CD4-positive, CD25-positive, alpha-beta regulatory T cell (primary cell): ENCODE data around the gene ZNRF2. TPM values are rescaled to one million over a fixed set of nuclear protein-coding genes. Genes with fewer than 3 reads are reported as not detected.

Source experiments
- ATAC-seq, 2 donors: fragments of 150-1000 bp; cut with Tn5 transposase; one replicate each; pipeline ENCODE4 v1.10.0; 2021; ENCODE audit warnings: low read depth in 2 of 2, moderate number of reproducible peaks in 2 of 2, moderate library complexity in 1 of 2
- DNase-seq, 3 donors: peaks; one replicate each; pipeline versions ENCODE4 v3.0.0 to v3.0.0-alpha.2; 2012 to 2022; ENCODE audit warnings: mixed read lengths in 1 of 3
- H3K27ac ChIP-seq: one replicate; pipeline ENCODE4 v1.7.0; 2013; ENCODE audit warnings: mild to moderate bottlenecking, low read length; ENCODE audit not compliant: insufficient read depth, poor library complexity, severe bottlenecking
- H3K27me3 ChIP-seq: one replicate; pipeline ENCODE4 v1.7.0; 2013; ENCODE audit warnings: low read length; ENCODE audit not compliant: control insufficient read depth, insufficient read depth
- H3K36me3 ChIP-seq: one replicate; pipeline ENCODE4 v1.7.0; 2013; ENCODE audit warnings: mild to moderate bottlenecking, low read length, moderate library complexity; ENCODE audit not compliant: control insufficient read depth, insufficient read depth
- H3K4me1 ChIP-seq: 2 replicates; pipeline ENCODE4 v1.7.0; 2013; ENCODE audit warnings: mild to moderate bottlenecking, low read length; ENCODE audit not compliant: insufficient read depth, control insufficient read depth, poor library complexity, severe bottlenecking
- H3K4me3 ChIP-seq: one replicate; pipeline ENCODE4 v1.7.0; 2013; ENCODE audit warnings: low read depth, mild to moderate bottlenecking, low read length, moderate library complexity
- H3K9me3 ChIP-seq, 2 experiments: 1 replicate in 1 of 2; 2 replicates in 1 of 2; pipeline ENCODE4 v1.7.0; 2013; ENCODE audit warnings: low read length in 2 of 2, mild to moderate bottlenecking in 1 of 2, moderate library complexity in 1 of 2; ENCODE audit not compliant: control insufficient read depth in 2 of 2
- H3K27ac Mint-ChIP-seq, 3 donors: one replicate each; pipeline ENCODE4 v1.8.0; 2020 to 2022; ENCODE audit warnings: mild to moderate bottlenecking in 3 of 3, mixed read lengths in 3 of 3, moderate library complexity in 2 of 3
- H3K27me3 Mint-ChIP-seq: one replicate; pipeline ENCODE4 v1.8.0; 2022; ENCODE audit warnings: mild to moderate bottlenecking, mixed read lengths
- H3K36me3 Mint-ChIP-seq: one replicate; pipeline ENCODE4 v1.8.0; 2020; ENCODE audit warnings: mixed read lengths
- H3K4me1 Mint-ChIP-seq, 4 donors: one replicate each; pipeline ENCODE4 v1.8.0; 2020 to 2022; ENCODE audit warnings: mixed read lengths in 4 of 4, mild to moderate bottlenecking in 1 of 4
- H3K4me3 Mint-ChIP-seq, 4 donors: one replicate each; pipeline ENCODE4 v1.8.0; 2020 to 2022; ENCODE audit warnings: mild to moderate bottlenecking in 4 of 4, mixed read lengths in 4 of 4, moderate library complexity in 3 of 4
- H3K9me3 Mint-ChIP-seq, 7 donors: one replicate each; pipeline ENCODE4 v1.8.0; 2020 to 2022; ENCODE audit warnings: mixed read lengths in 7 of 7, mild to moderate bottlenecking in 3 of 7, moderate library complexity in 2 of 7
- polyA plus RNA-seq, 4 donors: library from polyadenylated mRNA; unstranded; fragments of 300-500 nt; fragmentation: Illumina TruSeq; gene quantifications; one replicate each; pipeline ENCODE4 v1.2.3, GENCODE V29; 2021
- total RNA-seq: library from RNA; stranded (reverse); gene quantifications from one replicate; pipeline ENCODE4 v1.2.3, GENCODE V29; 2022

The ZNRF2 gene
- total and polyA plus RNA-seq, 5 donors from 2014 or later, result 2.1 to 53.1 (median 6.1) TPM

DNA sequence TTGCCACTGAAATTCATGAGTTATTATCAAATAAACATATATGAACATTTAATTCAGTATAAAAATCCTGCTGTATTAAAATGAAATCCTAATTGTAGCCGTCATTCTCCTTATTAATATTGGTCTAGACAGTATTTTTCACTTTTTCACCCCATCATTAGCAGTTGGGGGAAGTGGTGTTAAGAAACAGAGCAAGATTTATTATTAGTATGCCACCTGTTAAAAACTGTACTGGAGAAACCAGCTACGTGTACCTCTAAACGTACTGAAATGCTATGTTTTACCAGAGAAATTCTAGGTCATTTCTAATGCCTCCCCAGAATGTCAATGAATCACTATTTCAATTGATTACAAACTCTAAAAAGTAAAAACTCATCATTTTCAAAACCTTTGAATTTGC, 9.8 kb upstream of the ZNRF2 start:
- no peak for ATAC-seq
- Histone ChIP-seq H3K9me3 (no peaks in the 10 kb centered on the region), H3K27me3 (no peaks in the 10 kb centered on the region), H3K4me1 (no peaks in the 10 kb centered on the region), H3K36me3 (no peaks in the 10 kb centered on the region), H3K27ac (no peak overlapping the region), H3K4me3 (no peak overlapping the region)
- Mint-ChIP-seq H3K27ac (no peak overlapping the region), H3K9me3 (no peaks in the 10 kb centered on the region), H3K4me3 (no peak overlapping the region), H3K27me3 (no peaks in the 10 kb centered on the region), H3K4me1 (peaks cover 8 to 16% (median 11%) of the 10 kb centered on the region in 4 donors), H3K36me3 (peaks cover 4% of the 10 kb centered on the region)
- no peak for DNase-seq

DNA sequence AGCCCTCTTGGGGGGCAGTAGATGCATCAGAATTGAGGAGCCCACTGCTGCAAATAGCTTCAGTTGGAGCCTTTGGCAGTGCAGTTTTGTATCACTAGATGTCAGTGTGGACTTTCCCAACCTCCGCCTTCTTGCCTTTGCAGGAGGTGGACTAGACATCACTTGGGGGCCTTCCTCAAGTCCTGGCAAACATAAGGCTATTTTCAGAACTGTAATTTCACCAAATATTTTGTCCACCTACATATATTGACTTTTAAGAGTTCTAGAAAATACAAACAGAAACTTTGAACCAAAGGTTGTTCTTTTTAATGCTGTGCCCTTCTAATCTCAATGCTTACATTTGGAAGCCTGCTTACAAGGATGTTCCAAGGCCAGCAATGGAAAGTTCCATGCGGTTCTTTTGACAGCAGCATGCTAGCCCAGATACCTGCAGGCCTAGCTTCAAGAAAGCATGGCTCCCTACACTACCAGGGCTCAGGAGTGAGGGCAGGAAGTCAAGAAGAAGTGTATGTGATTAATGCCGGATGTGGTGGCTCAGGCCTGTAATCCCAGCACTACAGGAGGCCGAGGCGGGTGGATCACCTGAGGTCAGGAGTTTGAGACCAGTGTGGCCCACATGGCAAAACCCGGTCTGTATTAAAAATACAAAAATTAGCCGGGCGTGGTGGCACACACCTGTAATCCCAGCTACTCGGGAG, 8.0 kb upstream of the ZNRF2 start:
- Histone ChIP-seq H3K4me3 (no peak overlapping the region), H3K9me3 (no peaks in the 10 kb centered on the region), H3K4me1 (no peaks in the 10 kb centered on the region), H3K27ac (no peak overlapping the region), H3K27me3 (no peaks in the 10 kb centered on the region), H3K36me3 (no peaks in the 10 kb centered on the region)
- DNase-seq, result peak; percentile 23 to 64 (median 53)
- Mint-ChIP-seq H3K9me3 (no peaks in the 10 kb centered on the region), H3K27ac (no peak overlapping the region), H3K4me1 (peaks cover 12 to 21% (median 14%) of the 10 kb centered on the region in 4 donors), H3K27me3 (no peaks in the 10 kb centered on the region), H3K4me3 (no peak overlapping the region), H3K36me3 (no peaks in the 10 kb centered on the region)
- ATAC-seq, result peak; percentile 65 to 76

DNA sequence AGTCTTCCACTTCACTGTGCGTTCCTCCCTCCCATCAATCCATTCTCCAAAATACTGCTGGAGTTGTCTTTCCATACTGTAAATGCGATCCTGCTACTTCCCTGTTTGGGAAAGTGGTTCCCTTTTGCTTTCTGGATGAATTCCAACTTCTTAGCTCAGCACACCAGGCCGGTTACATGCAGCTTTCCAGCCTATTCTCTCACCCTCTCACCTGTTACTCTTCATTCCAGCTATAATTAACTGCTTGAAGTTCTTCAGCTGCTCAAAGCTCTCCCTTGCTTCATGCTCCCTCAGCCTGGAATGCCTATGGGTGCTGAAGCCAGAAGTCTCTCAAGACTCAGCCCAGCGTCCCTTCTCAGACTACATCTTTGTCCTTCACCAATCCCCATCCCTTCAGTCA, 6.0 kb upstream of the ZNRF2 start:
- Mint-ChIP-seq H3K27ac (peak overlapping the region in 2 of 3 donors; percentile 76 to 78), H3K4me3 (no peak overlapping the region)

DNA sequence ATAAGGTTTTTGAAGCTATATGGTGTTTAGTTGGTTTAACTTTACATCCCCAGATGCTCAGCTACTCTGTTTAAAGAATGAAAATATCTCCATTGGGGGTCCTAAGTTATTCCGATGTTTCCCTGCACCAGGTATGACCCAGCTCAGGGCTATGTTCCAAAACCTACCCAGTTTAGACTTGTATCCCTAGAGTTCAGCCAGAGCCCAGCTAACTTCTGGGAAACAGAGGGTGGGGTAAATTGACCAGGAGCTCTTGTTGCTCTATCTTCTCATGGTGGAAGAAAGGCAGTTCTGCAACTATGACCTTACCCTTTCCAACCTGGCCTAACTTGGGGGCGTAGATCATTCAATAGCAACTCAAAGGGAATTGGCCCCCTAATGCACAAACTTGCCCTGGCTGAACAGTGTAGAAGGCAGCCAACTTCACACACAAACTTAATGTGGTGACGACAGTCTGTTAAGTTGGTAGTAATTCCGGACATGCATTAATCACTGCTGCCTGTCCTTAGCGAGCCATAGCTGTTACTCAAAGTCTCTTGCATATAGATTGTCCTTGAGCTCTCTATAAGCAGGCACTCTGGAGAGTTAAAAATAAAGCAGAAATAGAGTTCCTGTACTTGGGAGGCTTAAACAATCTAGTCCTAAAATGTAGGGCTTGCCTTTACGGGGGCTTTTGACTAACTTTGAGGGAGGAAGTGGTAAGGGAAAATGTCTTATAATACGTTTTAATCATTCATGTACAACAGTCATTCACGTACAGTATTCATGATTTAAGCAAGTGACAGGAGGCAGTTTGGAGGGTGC, 5.3 kb upstream of the ZNRF2 start:
- Mint-ChIP-seq H3K36me3 (no peaks in the 10 kb centered on the region), H3K4me1 (peaks cover 17 to 36% (median 24%) of the 10 kb centered on the region in 4 donors), H3K4me3 (peak overlapping the region in 1 of 4 donors; percentile 53), H3K9me3 (no peaks in the 10 kb centered on the region), H3K27ac (peak overlapping the region in 2 of 3 donors; percentile 34 to 83), H3K27me3 (no peaks in the 10 kb centered on the region)
- Histone ChIP-seq H3K4me1 (peaks cover 5% of the 10 kb centered on the region), H3K4me3 (no peak overlapping the region), H3K27me3 (no peaks in the 10 kb centered on the region), H3K27ac (no peak overlapping the region), H3K9me3 (no peaks in the 10 kb centered on the region), H3K36me3 (no peaks in the 10 kb centered on the region)
- no peak for DNase-seq
- no peak for ATAC-seq

More for the DNA sequence above, 6.0 kb upstream of the ZNRF2 start:
- no peak for DNase-seq
- Histone ChIP-seq H3K27ac (no peak overlapping the region), H3K36me3 (no peaks in the 10 kb centered on the region), H3K4me3 (no peak overlapping the region), H3K9me3 (no peaks in the 10 kb centered on the region), H3K27me3 (no peaks in the 10 kb centered on the region), H3K4me1 (no peaks in the 10 kb centered on the region)
- Mint-ChIP-seq H3K36me3 (no peaks in the 10 kb centered on the region), H3K9me3 (no peaks in the 10 kb centered on the region), H3K27me3 (no peaks in the 10 kb centered on the region), H3K4me1 (peaks cover 17 to 32% (median 20%) of the 10 kb centered on the region in 4 donors)
- no peak for ATAC-seq

DNA sequence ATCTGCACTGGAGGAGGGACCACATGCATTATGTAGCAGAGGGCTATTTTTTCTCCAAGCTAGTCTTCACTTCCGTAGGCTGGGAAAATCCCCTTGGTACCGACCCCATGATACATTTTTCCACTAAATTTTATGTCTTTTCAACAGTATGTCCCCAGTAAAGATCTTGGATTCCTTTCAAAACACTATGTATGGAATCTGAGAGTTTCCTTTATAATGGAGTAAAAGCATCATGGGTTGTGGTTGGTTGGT, 4.8 kb upstream of the ZNRF2 start:
- H3K9me3 ChIP-seq, result no peaks in the 10 kb centered on the region
- H3K36me3 Mint-ChIP-seq, result no peaks in the 10 kb centered on the region
- H3K27me3 Mint-ChIP-seq, result no peaks in the 10 kb centered on the region
- ATAC-seq (no peak), DNase-seq (no peak)
- no peaks in the 10 kb centered on the region for H3K27me3 ChIP-seq
- no peak overlapping the region for H3K27ac ChIP-seq
- H3K27ac Mint-ChIP-seq, result peak overlapping the region in 1 of 3 donors; percentile 83
- peaks cover 17 to 39% (median 25%) of the 10 kb centered on the region in 4 donors for H3K4me1 Mint-ChIP-seq
- H3K4me1 ChIP-seq, result peaks cover 5% of the 10 kb centered on the region
- H3K4me3 ChIP-seq, result no peak overlapping the region
- H3K9me3 Mint-ChIP-seq, result no peaks in the 10 kb centered on the region
- peak overlapping the region in 1 of 4 donors; percentile 53 for H3K4me3 Mint-ChIP-seq
- no peaks in the 10 kb centered on the region for H3K36me3 ChIP-seq

DNA sequence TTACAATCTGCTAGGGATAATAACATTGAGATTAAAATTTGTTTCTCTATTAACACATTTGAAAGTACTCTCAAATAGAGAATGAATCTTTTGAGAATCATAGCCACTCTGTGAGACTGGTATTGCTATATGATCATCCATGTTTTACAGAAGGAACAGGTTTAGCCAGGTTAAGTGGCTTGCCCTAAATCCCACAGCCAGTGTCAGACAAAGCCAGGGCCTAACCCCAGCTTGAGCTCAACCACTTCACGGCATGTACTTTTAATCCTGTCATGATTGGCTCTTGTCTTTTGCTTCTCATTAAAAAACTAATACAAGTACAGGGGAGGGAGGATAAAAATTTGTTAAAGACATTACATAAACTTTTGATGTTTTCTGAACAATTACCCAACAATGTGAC, 3.8 kb upstream of the ZNRF2 start:
- Mint-ChIP-seq H3K4me1 (peaks cover 17 to 39% (median 25%) of the 10 kb centered on the region in 4 donors), H3K27ac (no peak overlapping the region)

DNA sequence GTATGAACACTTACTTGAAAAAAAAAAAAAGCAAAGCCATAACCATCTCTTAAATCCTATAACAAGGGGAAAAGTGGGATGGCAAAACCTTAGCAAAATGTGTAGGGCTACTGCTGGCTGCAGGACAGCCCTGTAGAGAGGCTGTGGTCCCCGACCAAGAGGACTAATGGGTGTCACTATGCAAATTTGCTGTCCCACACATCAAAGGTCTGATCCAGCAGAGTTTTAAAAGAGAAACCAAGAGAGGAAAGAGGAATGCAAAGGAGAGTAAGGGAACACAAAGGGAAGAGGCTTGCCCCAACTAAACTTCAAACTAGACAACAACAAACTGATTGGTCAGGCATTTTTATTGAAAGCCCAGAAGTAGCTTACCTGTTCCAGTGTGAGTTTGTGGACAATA, 3.1 kb upstream of the ZNRF2 start:
- Histone ChIP-seq H3K36me3 (no peaks in the 10 kb centered on the region), H3K4me1 (peaks cover 5% of the 10 kb centered on the region), H3K4me3 (no peak overlapping the region), H3K9me3 (no peaks in the 10 kb centered on the region), H3K27ac (no peak overlapping the region), H3K27me3 (no peaks in the 10 kb centered on the region)
- Mint-ChIP-seq H3K9me3 (peaks cover 0 to 3% (median 0%) of the 10 kb centered on the region in 7 donors), H3K4me1 (peaks cover 17 to 43% (median 26%) of the 10 kb centered on the region in 4 donors), H3K4me3 (peak overlapping the region in 1 of 4 donors; percentile 88), H3K27me3 (no peaks in the 10 kb centered on the region), H3K27ac (no peak overlapping the region), H3K36me3 (no peaks in the 10 kb centered on the region)
- ATAC-seq (no peak), DNase-seq (no peak)

More for the DNA sequence above, 3.8 kb upstream of the ZNRF2 start:
- no peaks in the 10 kb centered on the region for H3K36me3 ChIP-seq
- Mint-ChIP-seq H3K36me3 (no peaks in the 10 kb centered on the region), H3K4me3 (no peak overlapping the region), H3K27me3 (no peaks in the 10 kb centered on the region), H3K9me3 (no peaks in the 10 kb centered on the region)
- H3K27ac ChIP-seq, result no peak overlapping the region
- H3K27me3 ChIP-seq, result no peaks in the 10 kb centered on the region
- H3K9me3 ChIP-seq, result no peaks in the 10 kb centered on the region
- H3K4me3 ChIP-seq, result no peak overlapping the region
- no peak for ATAC-seq
- peaks cover 5% of the 10 kb centered on the region for H3K4me1 ChIP-seq
- DNase-seq, result no peak
